Activated CD8-positive, alpha-beta memory T cell treated with anti-CD3 and anti-CD28 coated beads, Interleukin-2, amount 10 ng/mL, durations not matched to agents 7 days and 5 days (primary cell): ENCODE data around the gene PIGP. TPM values are rescaled to one million over a fixed set of nuclear protein-coding genes. Genes with fewer than 3 reads are reported as not detected.
"Not testable (repeated sequence)": the region's sequence is repeated elsewhere in the genome, so short reads cannot be mapped to it uniquely, and the experiment has no call there.

Source experiments
- ATAC-seq: fragments of 150-1000 bp; cut with Tn5 transposase; one replicate; pipeline ENCODE4 v1.10.0; 2021; ENCODE audit warnings: moderate library complexity
- CTCF ChIA-PET: fragments of 350-600 bp; sonication (Branson Sonifier 250); formaldehyde crosslinking; loops from one replicate; lab custom pipeline; 2021; ENCODE audit warnings: antibody characterized with exemption; lab: Charles Lee
- DNase-seq: peaks from one replicate; pipeline ENCODE4 v3.0.0-alpha.2; 2020
- H3K27ac Mint-ChIP-seq: one replicate; pipeline ENCODE4 v1.8.0; 2021; ENCODE audit warnings: mild to moderate bottlenecking, mixed read lengths
- H3K27me3 Mint-ChIP-seq: one replicate; pipeline ENCODE4 v1.8.0; 2021; ENCODE audit warnings: mixed read lengths
- H3K36me3 Mint-ChIP-seq: one replicate; pipeline ENCODE4 v1.8.0; 2021; ENCODE audit warnings: mild to moderate bottlenecking, mixed read lengths
- H3K4me1 Mint-ChIP-seq: one replicate; pipeline ENCODE4 v1.8.0; 2021; ENCODE audit warnings: mixed read lengths
- H3K4me3 Mint-ChIP-seq: one replicate; pipeline ENCODE4 v1.8.0; 2021; ENCODE audit warnings: mild to moderate bottlenecking, moderate library complexity, mixed read lengths
- H3K9me3 Mint-ChIP-seq: one replicate; pipeline ENCODE4 v1.8.0; 2022; ENCODE audit warnings: low read depth, mixed read lengths
- total RNA-seq, 2 experiments: library from RNA; stranded (reverse); gene quantifications; one replicate each; pipeline ENCODE4 v1.2.3, GENCODE V29; 2021

PIGP gene
- total RNA-seq, 2 experiments from 2014 or later: 16.1 to 16.6 TPM

DNA sequence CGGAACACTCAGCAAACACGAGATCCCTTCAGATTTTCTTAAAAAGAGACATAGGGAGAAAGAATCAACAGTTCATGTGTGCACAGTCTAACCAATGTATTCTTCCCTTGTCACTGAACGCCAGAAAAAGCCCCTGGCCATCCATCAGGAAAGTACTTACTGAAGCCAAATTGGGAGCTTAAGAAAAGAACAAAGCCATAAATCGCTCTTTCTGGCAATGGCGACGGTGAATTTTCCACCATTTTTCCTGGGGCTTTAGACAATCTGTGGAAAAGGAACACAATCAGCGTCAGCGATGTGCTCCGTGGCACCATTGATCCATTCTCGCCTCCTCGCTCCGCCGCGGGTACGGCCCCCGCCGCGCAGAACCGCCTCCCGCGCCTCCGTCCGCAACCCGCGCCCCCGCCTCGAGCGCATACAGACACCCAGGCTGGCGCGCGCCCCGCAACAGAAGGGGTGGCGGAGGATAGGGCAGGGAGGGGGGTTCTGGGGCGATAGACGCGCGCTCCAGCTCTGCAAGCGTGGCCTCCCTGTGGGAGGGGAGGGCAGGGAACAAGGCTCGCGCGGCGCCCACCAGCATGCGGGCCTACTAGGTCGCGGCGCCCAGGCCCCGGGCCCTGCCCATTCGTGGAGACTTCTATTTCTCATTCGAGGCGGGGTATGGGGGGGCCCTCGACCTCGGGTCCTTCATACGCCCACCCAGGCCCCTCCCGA, 440 bp downstream of the PIGP start:
- peak overlapping the region; percentile 76 for H3K27ac Mint-ChIP-seq
- no peaks in the 10 kb centered on the region for H3K9me3 Mint-ChIP-seq
- DNase-seq (peak; percentile 75), ATAC-seq (peak; percentile 57)
- peak overlapping the region; percentile 73 for H3K4me3 Mint-ChIP-seq
- CTCF ChIA-PET: interaction anchor here (0.8 to 2.6 kb wide), 3 partner anchors 62 to 95 kb away, joined by 3 to 12 read pairs (median 8); no protein-coding TSS in a partner anchor
- peaks cover 22% of the 10 kb centered on the region for H3K36me3 Mint-ChIP-seq
- peaks cover 37% of the 10 kb centered on the region for H3K4me1 Mint-ChIP-seq
- H3K27me3 Mint-ChIP-seq: no peaks in the 10 kb centered on the region

DNA sequence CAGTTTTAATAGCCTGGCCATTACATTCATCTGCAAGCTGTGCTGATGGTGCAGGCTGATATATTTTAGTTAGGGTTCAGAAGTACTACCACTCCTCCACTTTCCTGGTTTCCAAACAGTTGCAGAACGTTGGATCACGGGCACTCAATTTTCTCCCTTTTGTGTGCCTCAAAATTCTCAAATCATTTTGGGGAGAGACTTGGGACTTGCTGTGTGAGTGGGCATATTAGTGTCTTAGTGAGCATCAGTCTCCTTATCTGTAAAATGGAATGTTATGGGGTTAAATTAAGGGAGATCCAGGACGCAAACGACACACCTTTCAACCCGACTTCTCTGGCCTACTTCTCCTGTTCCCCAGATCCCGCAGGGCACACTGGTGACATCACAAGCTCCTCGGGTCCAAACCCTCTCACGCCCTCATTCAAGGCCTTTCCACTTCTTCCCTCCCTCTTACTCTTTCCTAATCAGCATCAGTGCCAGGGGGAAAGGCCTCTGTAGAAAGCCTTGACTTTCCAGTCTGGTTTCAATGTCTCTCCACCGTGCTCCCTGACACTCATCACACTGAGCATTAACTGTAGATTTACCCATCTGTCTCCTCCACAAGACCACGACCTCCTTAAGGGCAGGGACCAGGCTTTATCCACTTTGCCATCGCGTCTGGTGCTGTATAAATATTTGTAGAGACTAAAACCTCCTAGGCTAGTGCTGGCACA, 1.2 kb downstream of the PIGP start:
- ATAC-seq: no peak
- CTCF ChIA-PET: interaction anchor here (0.7 to 2.6 kb wide), 4 partner anchors 20 to 95 kb away, joined by 3 to 12 read pairs (median 6); no protein-coding TSS in a partner anchor
- Mint-ChIP-seq H3K4me1 (peaks cover 37% of the 10 kb centered on the region), H3K27me3 (no peaks in the 10 kb centered on the region), H3K4me3 (peak overlapping the region; percentile 73), H3K36me3 (peaks cover 23% of the 10 kb centered on the region), H3K27ac (peak overlapping the region; percentile 76), H3K9me3 (no peaks in the 10 kb centered on the region)
- DNase-seq: no peak

GRCh38 chr21:37065561-37066177, 7.2 kb downstream of the PIGP start:
- DNase-seq (no peak), ATAC-seq (no peak)
- Mint-ChIP-seq H3K9me3 (no peaks in the 10 kb centered on the region), H3K36me3 (peaks cover 29% of the 10 kb centered on the region), H3K4me1 (peaks cover 12% of the 10 kb centered on the region), H3K4me3 (no peak overlapping the region), H3K27ac (no peak overlapping the region), H3K27me3 (no peaks in the 10 kb centered on the region)
- CTCF ChIA-PET: no interaction called here

DNA sequence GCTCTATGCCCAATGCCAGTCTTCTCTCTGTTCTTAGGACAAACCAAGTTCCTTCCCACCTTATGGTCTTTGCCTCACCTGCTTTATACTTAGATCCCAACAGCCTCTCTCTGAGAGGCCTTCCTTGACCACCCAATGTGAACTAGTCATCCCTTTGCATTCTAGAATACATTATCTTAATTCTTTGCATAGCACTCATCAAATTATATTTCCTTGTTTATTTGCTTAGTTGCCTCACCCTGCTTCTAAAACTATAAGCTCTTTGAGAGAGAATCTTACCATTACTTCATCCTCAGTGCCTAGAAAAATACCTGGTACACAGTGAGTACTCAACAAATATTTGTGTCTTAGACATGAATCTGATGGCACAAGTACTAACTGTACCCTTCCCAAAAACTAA, 8.0 kb downstream of the PIGP start:
- CTCF ChIA-PET: no interaction called here
- Mint-ChIP-seq H3K27ac (no peak overlapping the region), H3K9me3 (no peaks in the 10 kb centered on the region), H3K36me3 (peaks cover 23% of the 10 kb centered on the region), H3K4me3 (no peak overlapping the region), H3K4me1 (peaks cover 6% of the 10 kb centered on the region), H3K27me3 (no peaks in the 10 kb centered on the region)
- ATAC-seq: no peak
- no peak for DNase-seq

DNA sequence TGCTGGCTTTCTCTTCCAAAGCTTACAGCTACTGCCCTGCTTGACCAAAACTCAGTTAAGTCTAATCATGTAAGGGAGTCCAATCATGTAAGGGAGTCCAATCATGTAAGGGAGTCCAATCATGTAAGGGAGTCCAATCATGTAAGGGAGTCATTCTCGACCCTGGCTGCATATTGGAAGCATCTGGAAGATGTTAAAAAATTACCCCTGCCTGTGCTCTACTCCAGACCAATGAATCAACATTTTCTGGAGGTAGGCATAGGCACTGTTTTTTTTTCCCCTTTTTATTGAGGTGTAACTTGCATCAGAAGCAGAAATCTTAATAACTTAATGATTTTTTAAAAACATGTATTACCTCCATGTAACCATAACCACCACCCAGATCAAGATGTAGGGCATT, 9.4 kb downstream of the PIGP start:
- no peak for DNase-seq
- no peaks in the 10 kb centered on the region for H3K27me3 Mint-ChIP-seq
- H3K4me3 Mint-ChIP-seq: no peak overlapping the region
- CTCF ChIA-PET: no interaction called here
- peaks cover 15% of the 10 kb centered on the region for H3K36me3 Mint-ChIP-seq
- no peaks in the 10 kb centered on the region for H3K9me3 Mint-ChIP-seq
- H3K27ac Mint-ChIP-seq: no peak overlapping the region
- peaks cover 5% of the 10 kb centered on the region for H3K4me1 Mint-ChIP-seq
- ATAC-seq: no peak

- H3K4me1 Mint-ChIP-seq: peaks cover 5% of the 10 kb centered on the region
- no peaks in the 10 kb centered on the region for H3K9me3 Mint-ChIP-seq
- H3K27me3 Mint-ChIP-seq: no peaks in the 10 kb centered on the region
- no peak for DNase-seq
- H3K4me3 Mint-ChIP-seq: no peak overlapping the region
- H3K27ac Mint-ChIP-seq: no peak overlapping the region
- CTCF ChIA-PET: interaction anchor here (1.0 kb wide), 1 partner anchor 72 kb away, joined by 4 read pairs; no protein-coding TSS in a partner anchor
- H3K36me3 Mint-ChIP-seq: peaks cover 11% of the 10 kb centered on the region
- no peak for ATAC-seq
Observed at GRCh38 chr21:37062593-37062935, 10.3 kb downstream of the PIGP start.

GRCh38 chr21:37061926-37062592, 10.8 kb downstream of the PIGP start:
- DNase-seq (no peak), ATAC-seq (no peak)
- CTCF ChIA-PET: interaction anchor here (1.0 kb wide), 1 partner anchor 72 kb away, joined by 4 read pairs; no protein-coding TSS in a partner anchor
- Mint-ChIP-seq H3K4me3 (no peak overlapping the region), H3K36me3 (peaks cover 9% of the 10 kb centered on the region), H3K27ac (no peak overlapping the region), H3K4me1 (peaks cover 5% of the 10 kb centered on the region), H3K27me3 (no peaks in the 10 kb centered on the region), H3K9me3 (no peaks in the 10 kb centered on the region)

DNA sequence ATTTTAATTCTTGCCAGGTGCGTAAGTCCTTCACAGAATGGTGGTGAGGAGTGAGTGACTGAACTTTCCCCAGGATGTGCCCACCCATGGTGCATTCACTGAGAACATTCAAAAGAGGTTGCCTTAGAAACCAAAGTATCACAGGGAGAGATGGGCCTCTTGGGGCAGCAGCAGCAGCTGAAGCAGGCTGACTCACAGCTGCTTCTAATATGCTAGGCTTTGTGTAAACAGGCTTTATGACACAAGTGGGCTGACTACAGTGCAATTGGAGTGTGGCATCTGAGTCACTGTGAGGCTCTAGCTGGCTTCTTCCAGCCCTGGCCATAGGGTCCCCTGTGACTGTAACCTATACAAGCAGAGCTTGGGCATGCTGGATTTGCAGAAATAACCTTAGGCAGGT, 12.6 kb downstream of the PIGP start:
- Mint-ChIP-seq H3K27me3 (peaks cover 3% of the 10 kb centered on the region), H3K4me3 (no peak overlapping the region)
- CTCF ChIA-PET: no interaction called here

GRCh38 chr21:37059181-37059580, 13.7 kb downstream of the PIGP start:
- Mint-ChIP-seq H3K27me3 (peaks cover 11% of the 10 kb centered on the region), H3K9me3 (no peaks in the 10 kb centered on the region)

More for the DNA sequence above, 12.6 kb downstream of the PIGP start:
- DNase-seq: no peak
- Mint-ChIP-seq H3K36me3 (peaks cover 3% of the 10 kb centered on the region), H3K4me1 (peaks cover 5% of the 10 kb centered on the region), H3K27ac (no peak overlapping the region), H3K9me3 (no peaks in the 10 kb centered on the region)
- ATAC-seq: peak; percentile 51

GRCh38 chr21:37058261-37058660, 14.6 kb downstream of the PIGP start:
- ATAC-seq: no peak
- Mint-ChIP-seq H3K27me3 (peaks cover 13% of the 10 kb centered on the region), H3K4me1 (peaks cover 5% of the 10 kb centered on the region), H3K36me3 (no peaks in the 10 kb centered on the region), H3K9me3 (no peaks in the 10 kb centered on the region), H3K4me3 (no peak overlapping the region), H3K27ac (no peak overlapping the region)
- CTCF ChIA-PET: no interaction called here
- no peak for DNase-seq

More at GRCh38 chr21:37059181-37059580, 13.7 kb downstream of the PIGP start:
- Mint-ChIP-seq H3K4me3 (no peak overlapping the region), H3K36me3 (no peaks in the 10 kb centered on the region), H3K4me1 (peaks cover 5% of the 10 kb centered on the region), H3K27ac (no peak overlapping the region)
- CTCF ChIA-PET: no interaction called here
- ATAC-seq (no peak), DNase-seq (no peak)

GRCh38 chr21:37057614-37058013, 15.3 kb downstream of the PIGP start:
- peaks cover 5% of the 10 kb centered on the region for H3K4me1 Mint-ChIP-seq
- ATAC-seq: no peak
- no peaks in the 10 kb centered on the region for H3K9me3 Mint-ChIP-seq
- CTCF ChIA-PET: no interaction called here
- DNase-seq: no peak
- H3K27me3 Mint-ChIP-seq: peaks cover 13% of the 10 kb centered on the region
- H3K36me3 Mint-ChIP-seq: no peaks in the 10 kb centered on the region
- H3K27ac Mint-ChIP-seq: no peak overlapping the region
- H3K4me3 Mint-ChIP-seq: no peak overlapping the region

- Mint-ChIP-seq H3K27ac (no peak overlapping the region), H3K27me3 (peaks cover 13% of the 10 kb centered on the region), H3K9me3 (no peaks in the 10 kb centered on the region), H3K4me1 (no peaks in the 10 kb centered on the region), H3K4me3 (no peak overlapping the region), H3K36me3 (no peaks in the 10 kb centered on the region)
- no peak for DNase-seq
- no peak for ATAC-seq
- CTCF ChIA-PET: no interaction called here
Observed at GRCh38 chr21:37055271-37055855, 17.5 kb downstream of the PIGP start.

GRCh38 chr21:37049741-37050140, 23.1 kb downstream of the PIGP start:
- ATAC-seq, H3K9me3 Mint-ChIP-seq, H3K4me3 Mint-ChIP-seq, H3K36me3 Mint-ChIP-seq, H3K27ac Mint-ChIP-seq, CTCF ChIA-PET, DNase-seq: not testable (repeated sequence)
- peaks cover 27% of the 10 kb centered on the region for H3K27me3 Mint-ChIP-seq
- H3K4me1 Mint-ChIP-seq: peaks cover 11% of the 10 kb centered on the region
